Lung microvascular endothelial cell (primary cell): Measurements from ENCODE around the gene SRGN. TPM values are rescaled to one million over a fixed set of nuclear protein-coding genes. Genes with fewer than 3 reads are reported as not detected.
A peak's percentile ranks its signal among the peaks of the same experiment; 100 is the strongest.
"Not testable (repeated sequence)": the region's sequence is repeated elsewhere in the genome, so short reads cannot be mapped to it uniquely, and the experiment has no call there.

Source experiments
- DNase-seq, 2 donors: peaks; one replicate each; pipeline versions ENCODE4 v3.0.0 to v3.0.0-alpha.2; 2010; ENCODE audit warnings: low read depth in 2 of 2
- total RNA-seq: library from RNA; depleted of rRNA; stranded (reverse); fragments of >200 nt; gene quantifications from 2 replicates; pipeline ENCODE4 v1.2.1, GENCODE V29; 2014

Gene SRGN, protein sequence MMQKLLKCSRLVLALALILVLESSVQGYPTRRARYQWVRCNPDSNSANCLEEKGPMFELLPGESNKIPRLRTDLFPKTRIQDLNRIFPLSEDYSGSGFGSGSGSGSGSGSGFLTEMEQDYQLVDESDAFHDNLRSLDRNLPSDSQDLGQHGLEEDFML
- total RNA-seq = 227 and 408 TPM in 2 replicates

DNA sequence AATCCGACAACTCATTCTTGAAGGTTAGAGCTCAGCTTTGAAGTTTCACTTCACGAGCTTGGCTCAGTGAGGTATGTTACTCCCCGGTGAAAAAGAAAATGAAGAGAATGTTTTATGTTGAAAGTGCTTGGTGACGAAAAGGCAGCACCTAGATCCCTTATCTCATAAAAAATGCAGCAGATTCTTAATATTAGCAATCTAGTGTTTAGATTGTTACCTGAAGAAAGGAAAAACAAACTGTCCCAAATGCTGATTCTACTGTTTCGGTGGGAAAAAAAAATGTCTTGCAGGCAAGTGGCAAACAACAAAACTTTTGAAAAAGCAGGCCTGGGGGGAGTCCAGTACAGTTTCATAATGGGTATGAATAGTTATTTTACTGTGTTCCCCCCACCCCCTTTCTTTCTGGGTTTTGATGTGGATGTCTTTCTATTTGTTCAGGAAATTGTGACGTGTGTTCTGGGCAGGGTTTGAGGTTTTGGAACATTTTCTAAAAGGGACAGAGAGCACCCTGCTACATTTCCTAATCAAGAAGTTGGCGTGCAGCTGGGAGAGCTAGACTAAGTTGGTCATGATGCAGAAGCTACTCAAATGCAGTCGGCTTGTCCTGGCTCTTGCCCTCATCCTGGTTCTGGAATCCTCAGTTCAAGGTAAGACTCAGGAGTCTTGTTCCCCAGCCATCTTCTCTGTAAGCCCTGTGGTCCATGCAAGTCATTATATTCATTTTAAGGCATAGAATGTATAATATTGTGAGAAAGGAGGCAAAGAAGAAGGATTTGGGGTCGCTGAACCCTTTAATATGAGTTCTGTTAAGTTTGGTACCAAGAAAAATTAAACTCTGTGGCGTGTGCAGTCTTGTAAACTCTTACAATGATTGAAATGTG, at the start of gene SRGN:
Gene SRGN (plus strand): TSS at position 514 of the 881 bp plus-strand sequence. CDS start 55 bp downstream, at position 569.
- DNase-seq = peak; percentile 93 to 94

DNA sequence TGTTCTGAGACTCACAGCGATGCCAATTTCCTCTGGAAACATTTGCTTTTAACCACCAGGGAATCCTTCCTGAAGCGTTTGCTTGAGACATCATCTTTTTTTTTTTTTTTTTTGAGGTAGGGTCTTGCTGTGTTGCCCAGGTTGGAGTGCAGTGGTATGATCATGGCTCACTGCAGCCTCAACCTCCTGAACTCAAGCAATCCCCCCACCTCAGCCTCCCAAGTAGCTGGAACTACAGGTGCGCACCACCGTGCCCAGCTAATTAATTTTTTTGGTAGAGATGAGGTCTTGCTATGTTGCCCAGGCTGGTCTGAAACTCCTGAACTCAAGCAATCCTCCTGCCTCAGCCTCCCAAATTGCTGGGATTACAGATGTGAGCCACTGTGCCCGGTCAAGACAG, 47.0 kb upstream of the SRGN start:
- DNase-seq = not testable (repeated sequence)

DNA sequence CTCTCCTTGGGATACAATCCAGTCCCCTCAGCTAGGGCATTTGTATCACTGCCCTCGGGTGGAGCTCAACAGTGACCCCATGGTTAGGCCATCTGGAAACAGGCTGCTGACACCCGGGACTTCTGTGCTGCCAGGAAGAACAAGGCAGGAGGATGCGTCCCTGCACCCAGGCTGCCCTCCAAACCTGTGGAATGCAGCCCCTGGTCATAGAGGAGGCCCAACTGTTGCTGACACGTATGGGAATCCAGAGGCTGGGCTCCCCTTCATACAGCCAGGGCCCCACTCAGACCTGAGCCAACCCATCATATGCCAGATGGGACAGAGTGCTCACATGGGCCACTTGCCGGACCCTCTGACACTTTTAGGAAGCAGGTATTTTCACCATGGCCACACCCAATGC, 45.5 kb upstream of the SRGN start:
- DNase-seq = no peak

DNA sequence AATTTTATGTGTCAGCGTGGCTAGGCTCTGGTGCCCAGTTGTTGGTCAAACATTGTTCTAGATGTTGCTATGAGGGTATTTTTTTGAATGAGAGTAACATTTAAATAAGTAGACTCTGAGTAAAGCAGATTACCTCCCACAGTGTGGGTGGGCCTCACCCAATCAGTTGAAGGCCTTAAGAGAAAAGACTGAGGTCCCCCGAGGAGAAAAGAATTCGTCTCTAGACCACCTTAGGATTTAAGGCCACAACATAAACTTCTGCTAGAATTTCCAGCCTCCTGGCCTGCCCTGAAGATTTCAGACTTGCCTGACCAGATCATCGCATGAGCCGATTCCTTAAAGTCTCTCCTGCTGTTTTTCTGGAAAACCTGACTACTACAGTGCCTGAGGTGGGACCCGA, 45.1 kb upstream of the SRGN start:
- no peak for DNase-seq

DNA sequence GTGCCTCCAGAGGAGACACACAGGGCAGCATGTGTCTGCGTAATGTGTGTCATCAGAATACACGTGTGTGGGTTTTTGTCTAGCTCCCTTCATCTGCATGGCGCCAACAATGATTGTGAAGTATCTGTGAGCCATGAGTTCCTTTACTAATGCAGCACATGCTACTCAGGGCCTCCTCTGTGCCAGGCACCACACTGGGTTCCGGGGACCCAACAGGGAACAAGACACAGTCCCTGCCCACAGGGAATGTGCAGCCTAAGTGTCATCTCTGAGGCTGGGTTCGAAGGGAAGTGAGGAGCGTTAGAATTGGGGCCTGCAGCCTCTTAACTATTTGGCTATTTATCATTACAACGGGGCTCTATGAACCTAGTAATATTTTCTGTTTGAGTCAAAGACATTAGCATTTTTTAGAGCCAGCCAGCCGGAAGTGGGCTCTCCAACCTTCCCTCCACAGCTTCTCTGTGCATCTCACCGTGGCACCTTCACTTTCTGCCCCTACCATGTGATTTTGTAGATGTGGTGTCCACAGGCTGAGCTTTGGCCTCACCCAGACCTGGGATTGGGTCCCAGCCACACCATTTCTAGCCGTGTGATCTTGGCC, 43.9 kb upstream of the SRGN start:
- DNase-seq = no peak

DNA sequence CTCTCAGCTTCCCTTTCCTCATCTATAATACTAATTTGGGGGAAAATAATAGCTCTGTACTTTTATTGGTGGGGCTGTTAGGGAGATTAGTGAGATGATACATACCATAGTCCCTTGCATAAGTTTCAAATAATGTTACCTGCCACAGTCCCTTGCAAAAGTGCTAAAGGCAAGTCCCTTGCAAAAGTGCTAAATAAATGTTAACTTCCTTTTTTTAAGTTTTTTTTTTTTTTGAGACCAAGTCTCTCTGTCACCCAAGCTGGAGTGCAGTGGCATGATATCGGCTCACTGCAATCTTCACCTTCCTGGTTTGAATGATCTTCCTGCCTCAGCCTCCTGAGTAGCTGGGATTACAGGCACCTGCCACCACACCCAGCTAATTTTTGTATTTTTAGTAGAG, 43.4 kb upstream of the SRGN start:
- no peak for DNase-seq

DNA sequence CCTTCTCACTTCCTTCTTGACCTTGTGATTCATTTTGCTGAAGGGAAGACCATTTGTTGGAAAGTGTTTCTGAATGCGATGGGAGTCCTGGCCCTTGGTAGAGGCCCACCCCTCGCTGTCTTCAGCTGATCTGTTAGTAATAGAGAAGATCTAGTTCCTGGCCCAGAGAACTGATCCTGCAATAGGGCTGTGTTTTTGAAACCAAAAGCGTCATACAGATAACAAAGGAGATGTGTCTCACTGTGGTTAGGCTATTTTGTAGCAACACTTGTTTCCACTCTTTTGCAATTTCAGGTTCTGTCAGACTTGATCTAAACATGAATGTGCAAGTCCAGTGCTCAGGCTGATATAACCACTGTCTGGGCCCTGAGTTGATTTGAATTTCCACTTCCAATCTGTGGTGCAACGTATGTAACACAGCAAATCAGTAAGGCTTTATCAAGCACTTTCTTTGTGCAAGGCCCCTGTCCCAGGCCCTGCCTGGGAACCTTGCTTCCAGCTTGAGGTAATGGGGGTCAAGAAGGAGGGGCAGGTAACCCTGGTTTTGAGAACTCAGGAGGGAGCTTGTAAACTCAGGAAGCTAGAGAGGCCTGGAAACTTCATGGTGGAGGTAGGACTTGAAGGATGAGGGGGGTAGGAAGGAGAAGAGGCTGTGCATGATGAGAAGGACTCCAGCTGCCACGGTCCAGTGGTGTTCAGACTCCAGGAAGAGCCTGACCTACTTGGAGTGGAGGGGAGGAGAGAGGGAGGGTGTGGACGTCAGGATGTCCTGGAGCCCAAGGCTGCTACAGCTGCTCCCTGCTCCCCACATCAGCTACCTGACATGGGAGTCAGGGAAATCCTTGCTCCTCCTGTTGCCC, 42.2 kb upstream of the SRGN start:
- DNase-seq = peak in 1 of 2 donors; percentile 44

DNA sequence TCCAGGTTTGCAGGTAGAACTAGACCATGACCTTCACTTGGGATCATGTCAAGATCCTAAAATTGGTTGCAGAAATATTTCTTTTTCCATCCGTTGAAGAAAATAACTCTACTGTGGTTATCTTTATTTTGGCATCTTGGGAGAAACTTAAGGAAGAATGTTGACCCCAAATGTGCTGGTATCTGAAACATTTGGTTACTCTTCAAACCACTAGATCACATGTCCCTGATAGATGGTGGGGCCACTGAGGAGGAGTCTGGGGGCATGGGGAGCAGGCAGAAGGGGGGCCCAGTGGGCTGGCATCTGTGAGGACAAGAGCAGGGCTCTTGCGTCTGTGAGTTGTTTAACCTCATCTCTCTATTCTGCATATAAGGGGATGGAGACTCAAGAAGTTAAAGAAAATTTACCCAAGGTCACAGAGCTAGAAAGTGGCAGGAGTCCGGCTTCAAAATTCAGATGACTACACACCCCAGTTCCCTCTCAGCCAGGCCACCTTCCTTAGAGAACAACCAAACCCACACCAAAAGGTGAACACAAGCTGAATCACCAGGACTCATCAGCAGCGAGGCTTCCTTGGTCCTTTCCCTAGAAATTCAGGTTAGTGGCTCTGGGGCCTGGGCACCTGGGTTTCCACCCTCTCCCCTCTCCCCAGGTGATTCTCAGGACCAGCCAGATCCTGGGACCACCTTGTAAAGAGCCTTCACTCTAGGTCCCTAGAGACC, 40.6 kb upstream of the SRGN start:
- DNase-seq = no peak

DNA sequence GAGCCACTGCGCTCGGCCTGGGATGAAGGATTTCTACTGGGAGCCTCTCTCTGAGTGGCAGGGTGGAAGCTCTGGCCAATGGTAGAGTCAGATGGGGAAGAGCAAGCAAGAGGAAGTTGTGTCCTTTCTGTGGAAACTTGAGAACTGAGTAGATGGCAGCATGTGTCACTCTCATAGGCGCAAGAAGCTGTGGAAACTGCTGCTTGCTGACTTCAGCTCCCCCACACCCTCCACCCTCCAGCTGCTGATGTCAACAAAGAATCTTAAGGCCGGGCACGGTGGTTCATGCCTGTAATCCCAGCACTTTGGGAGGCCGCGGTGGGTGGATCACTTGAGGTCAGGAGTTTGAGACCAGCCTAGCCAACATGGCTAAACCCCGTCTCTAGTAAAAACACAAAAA, 39.8 kb upstream of the SRGN start:
- DNase-seq = no peak

DNA sequence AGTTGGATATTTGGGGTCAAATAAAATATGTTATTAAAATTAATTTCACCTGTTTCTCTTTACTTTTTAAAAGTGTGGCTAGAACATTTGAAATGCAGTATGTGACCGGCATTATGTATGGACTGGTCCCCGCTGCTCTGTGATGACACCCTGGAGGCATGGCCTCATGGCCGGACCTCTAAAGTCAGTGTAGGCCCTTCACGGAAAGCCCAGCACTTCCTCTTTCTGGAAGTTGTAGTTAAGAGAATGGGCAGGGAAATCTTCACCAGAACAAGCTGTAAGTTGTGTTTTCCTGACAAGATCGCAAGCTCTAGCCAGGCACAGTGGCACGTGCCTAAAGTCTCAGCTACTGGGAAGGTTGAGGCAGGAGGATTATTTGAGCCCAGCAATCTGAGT, 38.3 kb upstream of the SRGN start:
- DNase-seq = no peak

DNA sequence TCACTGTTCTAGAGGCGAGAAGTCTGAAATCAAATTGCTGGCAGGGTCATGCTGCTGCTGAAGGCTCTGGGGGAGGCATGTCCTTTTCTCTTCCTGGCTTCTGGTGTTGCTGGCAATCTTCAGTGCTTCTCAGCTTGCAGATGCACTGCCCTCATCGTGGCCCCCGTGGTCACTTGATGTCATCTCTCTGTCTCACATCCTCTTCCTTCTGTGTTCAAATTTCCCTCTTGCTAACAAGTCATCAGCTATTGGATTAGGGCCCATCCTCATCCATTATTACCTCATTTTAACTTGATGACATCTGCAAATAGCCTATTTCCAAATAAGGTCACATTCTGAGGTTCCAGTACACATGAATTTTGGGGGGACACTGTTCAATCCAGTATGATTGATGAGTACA, 36.6 kb upstream of the SRGN start:
- peak in 1 of 2 donors; percentile 70 for DNase-seq

DNA sequence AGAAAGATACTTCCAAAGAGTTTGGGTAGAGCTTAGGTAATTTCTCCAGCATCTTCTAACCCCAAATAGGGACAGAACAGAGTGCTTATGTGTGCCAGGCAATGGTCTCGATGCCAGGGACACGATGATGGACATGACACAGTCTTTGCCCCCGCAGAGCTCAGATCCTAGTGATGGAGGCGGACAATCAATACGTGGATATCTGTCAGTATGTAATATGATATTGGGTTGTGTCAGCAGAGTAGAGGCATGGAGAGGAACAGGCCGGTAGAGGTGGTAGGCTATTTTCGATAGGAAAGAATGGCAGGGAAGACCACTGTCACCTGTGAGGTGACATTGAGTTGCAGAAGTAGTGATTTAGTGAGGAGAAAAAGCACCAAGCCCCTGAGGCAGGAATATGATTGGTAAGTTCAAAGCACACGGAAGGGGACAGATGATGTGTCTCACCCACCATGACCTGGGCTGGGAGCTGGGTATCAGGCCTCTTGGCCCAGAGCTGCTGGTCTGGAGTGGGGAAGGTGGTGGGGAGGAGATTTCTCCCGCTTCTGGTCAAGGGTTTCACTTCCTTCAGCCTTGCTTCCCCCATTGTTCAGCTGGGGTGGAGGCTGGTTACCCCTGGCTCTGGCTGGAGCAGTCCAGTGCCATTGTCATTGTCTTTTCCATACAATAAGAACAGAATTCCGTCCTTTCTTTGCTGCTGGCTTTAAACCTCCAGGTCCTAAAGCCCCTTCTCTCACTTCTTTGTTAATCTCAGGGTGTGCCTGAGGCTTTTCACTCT, 36.0 kb upstream of the SRGN start:
- no peak for DNase-seq

DNA sequence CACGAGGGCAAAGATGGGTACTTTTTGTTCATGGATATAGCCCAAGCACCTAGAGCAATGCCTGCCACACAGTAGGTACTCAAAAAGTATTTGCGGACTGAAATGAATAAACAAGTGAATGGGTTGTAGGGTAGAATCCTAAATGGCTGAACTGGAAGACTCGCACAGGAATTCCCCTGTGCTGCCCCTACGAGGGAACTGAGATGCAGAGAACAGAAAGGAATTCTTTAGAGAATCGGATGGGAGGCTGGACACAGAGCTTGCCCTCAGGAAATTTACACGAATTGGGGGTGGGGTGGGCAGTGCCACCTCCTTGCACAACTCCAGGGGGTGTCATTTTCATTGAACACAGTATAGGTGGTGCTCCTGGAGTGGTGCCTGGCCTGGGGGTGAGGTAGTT, 35.2 kb upstream of the SRGN start:
- no peak for DNase-seq

DNA sequence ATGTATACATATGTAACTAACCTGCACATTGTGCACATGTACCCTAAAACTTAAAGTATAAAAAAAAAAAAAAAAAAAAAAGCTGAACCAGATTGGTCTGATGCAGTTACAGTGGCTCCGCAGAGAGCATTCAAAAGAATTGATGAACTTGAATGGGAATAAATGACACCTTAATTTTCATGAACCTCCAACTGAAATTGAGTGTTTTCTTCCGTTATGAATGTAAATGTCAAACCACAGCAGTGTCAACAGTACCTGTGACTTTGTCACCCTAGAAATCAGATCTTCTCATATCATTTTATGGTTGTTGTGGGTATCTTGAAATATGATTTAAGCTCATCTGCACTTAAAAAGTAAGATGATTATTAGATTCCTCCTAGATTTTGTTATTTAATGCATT, 32.7 kb upstream of the SRGN start:
- no peak for DNase-seq

DNA sequence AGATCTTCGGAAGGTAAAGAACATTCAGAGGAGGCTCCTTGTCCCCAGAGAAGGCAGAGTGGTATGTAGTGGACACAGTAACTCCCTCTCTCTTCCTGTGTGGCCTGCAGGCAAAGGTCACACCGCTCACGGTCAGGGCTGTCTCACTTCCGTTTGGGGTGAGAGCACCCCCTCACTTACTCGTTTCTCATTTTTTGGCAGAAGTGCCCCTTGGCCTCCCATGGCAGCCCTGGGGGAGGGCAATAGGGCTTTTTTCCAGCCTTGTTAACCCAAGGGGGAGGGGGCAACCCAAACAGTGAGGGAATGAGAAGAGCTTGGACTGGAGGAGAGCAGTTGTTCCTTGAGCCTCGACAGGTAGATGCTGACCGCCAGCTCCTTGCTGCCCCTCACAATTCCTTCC, 31.8 kb upstream of the SRGN start:
- DNase-seq = no peak

DNA sequence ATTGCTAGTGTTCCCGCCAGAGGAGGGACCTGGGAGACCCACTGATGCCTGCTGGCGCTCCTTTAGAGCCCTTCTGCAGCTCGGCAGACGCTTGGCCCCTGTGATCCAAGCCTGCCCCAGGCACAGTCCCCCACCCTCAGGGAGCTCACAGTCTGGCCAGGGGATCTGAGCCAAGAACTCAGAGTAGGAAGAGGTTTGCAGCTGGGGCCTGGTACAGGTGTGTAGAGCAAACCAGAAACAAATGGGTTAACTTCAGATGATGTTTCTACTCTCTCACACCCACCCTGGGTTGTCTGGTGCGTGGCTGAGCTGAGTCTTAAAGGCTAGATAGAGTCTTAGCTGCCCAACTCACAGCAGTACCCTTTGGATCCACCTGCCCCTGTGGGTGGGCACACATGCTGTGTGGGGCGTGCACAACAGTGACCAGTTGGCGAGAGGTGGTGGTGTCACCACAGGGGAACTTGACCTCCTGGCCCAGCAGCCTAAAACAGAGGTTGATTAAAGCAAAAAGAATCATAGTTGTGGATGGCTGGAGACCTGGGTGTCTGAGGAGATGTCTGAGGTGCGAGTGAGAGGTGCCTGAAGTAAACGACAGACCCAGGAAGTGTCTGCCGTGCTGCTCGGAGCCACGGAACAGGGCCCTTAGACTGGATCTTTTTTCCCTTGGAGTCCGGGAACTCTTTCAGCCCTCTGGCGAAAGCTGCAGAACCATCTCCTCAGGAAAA, 31.2 kb upstream of the SRGN start:
- no peak for DNase-seq

DNA sequence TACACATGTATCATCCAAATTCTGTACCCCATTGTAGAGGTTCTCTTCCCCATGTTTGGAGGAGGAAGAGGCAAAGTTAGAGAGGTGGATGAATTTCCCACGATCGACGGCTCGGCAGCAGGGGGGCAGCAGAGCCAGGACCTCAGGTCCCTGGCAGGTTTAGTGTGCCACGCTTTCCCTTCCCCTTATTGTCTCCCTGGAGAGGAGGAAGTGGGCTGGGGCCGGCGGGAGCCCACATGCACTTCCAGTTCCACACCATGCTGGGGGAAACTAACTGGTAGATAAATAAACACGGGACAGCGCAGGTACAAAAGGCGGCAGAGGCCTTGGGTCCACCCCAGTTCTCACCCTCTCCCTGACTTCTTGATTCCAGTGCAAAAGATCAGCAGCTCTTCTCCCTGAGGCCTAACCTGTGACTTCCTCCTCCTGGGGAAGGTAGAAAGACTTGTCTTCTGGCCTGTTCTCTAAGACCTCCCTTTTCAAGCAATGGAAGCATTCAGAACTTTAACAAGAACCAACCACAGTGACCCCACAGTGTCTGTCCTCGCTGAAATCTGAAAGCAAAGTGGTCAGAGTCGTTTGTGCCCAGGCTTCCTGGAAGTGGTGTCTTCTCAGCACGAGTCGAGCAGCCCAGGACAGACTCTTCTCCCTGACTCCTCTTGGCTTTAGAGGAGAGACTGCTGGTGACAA, 30.5 kb upstream of the SRGN start:
- peak; percentile 75 to 92 for DNase-seq

DNA sequence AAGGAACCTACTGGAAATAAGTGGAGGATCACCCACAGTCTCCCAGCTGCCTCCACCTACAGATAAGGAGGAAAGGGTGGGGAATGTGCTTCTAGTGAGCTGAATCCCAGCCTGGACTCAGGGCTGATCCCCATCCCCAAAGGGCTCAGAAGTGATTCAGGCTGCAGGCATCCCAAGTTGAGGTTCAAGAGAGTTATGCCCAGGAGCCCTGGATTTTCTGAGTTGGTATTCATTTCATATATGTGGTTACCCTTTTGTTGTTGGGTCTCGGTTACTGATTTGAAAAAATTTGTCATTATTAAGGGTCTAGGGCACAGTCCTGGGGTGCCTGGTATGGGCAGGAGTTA, 30.0 kb upstream of the SRGN start:
- no peak for DNase-seq

DNA sequence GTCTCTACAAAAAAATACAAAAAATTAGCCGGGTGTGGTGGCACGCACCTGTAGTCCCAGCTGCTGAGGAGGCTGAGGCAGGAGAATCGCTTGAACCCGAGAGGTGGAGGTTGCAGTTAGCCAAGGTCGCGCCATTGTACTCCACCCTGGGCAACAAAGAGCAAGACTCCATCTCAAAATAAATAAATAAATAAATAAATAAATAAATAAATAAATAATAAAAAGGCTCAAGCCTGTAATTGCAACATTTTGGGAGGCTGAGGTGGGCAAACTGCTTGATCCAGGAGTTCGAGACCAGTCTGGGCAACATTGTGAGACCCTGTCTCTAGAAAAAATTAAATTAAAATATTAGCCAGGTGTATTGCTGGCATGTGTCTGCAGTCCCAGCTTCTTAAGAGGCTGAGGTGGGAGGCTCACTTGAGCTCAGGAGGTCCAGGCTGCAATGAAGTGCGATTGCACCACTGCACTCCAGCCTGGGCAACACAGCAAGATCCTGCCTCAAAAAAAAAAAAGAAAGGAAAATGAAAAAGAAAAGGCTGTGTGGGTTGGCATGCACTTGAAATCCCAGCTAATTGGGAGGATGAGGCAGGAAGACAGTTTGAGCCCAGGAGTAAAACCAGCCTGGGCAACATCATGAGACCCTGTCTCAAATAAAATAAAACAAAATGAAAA, 27.6 kb upstream of the SRGN start:
- no peak for DNase-seq
